Osteocyte (in vitro differentiated cells): ENCODE measurements around the gene CASTOR1. TPM values are rescaled to one million over a fixed set of nuclear protein-coding genes. Genes with fewer than 3 reads are reported as not detected.

Experiments used
- DNase-seq: peaks from one replicate; pipeline ENCODE4 v3.0.0; 2021; ENCODE audit warnings: mixed read lengths; ENCODE audit not compliant: unreplicated experiment; ENCODE audit errors: extremely low spot score
- H3K27ac Mint-ChIP-seq: one replicate; pipeline ENCODE4 v1.8.0; 2021; ENCODE audit warnings: mild to moderate bottlenecking, mixed read lengths; ENCODE audit not compliant: unreplicated experiment
- H3K27me3 Mint-ChIP-seq: one replicate; pipeline ENCODE4 v1.8.0; 2021; ENCODE audit warnings: mixed read lengths; ENCODE audit not compliant: unreplicated experiment
- H3K36me3 Mint-ChIP-seq: one replicate; pipeline ENCODE4 v1.8.0; 2021; ENCODE audit warnings: mixed read lengths; ENCODE audit not compliant: unreplicated experiment
- H3K4me1 Mint-ChIP-seq: one replicate; pipeline ENCODE4 v1.8.0; 2021; ENCODE audit warnings: mixed read lengths; ENCODE audit not compliant: unreplicated experiment
- H3K4me3 Mint-ChIP-seq: one replicate; pipeline ENCODE4 v1.8.0; 2021; ENCODE audit warnings: mild to moderate bottlenecking, moderate library complexity, mixed read lengths; ENCODE audit not compliant: unreplicated experiment
- H3K9me3 Mint-ChIP-seq: one replicate; pipeline ENCODE4 v1.8.0; 2021; ENCODE audit warnings: mixed read lengths; ENCODE audit not compliant: unreplicated experiment
- total RNA-seq: library from RNA; stranded (reverse); gene quantifications from 2 replicates; pipeline ENCODE4 v1.2.1, GENCODE V29; 2021
- TF ChIP-seq, protein P1 (sequence below): fragments of 200-600 bp; sonication (generic); IDR thresholded peaks from 2 replicates; pipeline ENCODE4 v1.5.0; 2021; ENCODE audit warnings: antibody characterized with exemption, mild to moderate bottlenecking, moderate library complexity

Gene CASTOR1
- total RNA-seq, 1 donor from 2014 or later = 12.2 TPM

DNA sequence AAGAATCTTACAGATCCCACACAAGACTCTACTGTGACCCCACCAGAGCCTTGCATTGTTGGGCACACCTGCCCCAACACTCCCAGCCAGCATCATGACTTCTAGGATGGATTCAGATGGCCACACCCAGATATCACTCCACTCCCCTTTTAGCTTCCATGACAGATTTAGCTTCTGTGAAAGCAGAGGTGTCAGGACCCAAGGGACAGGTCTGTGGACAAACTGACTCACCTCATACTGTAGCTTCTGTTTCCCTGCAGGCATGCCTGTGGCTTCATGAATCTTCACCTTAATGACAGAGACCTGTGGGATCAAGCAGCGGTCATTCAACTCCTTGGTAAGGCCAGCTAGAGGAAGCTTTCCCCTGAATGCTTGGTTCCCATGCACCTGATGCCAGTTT lies 45.9 kb upstream of the CASTOR1 start:
- DNase-seq = no peak
- TF ChIP-seq, protein P1, sequence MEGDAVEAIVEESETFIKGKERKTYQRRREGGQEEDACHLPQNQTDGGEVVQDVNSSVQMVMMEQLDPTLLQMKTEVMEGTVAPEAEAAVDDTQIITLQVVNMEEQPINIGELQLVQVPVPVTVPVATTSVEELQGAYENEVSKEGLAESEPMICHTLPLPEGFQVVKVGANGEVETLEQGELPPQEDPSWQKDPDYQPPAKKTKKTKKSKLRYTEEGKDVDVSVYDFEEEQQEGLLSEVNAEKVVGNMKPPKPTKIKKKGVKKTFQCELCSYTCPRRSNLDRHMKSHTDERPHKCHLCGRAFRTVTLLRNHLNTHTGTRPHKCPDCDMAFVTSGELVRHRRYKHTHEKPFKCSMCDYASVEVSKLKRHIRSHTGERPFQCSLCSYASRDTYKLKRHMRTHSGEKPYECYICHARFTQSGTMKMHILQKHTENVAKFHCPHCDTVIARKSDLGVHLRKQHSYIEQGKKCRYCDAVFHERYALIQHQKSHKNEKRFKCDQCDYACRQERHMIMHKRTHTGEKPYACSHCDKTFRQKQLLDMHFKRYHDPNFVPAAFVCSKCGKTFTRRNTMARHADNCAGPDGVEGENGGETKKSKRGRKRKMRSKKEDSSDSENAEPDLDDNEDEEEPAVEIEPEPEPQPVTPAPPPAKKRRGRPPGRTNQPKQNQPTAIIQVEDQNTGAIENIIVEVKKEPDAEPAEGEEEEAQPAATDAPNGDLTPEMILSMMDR = no peak
- Mint-ChIP-seq H3K27ac (no peak overlapping the region), H3K27me3 (no peaks in the 10 kb centered on the region), H3K9me3 (no peaks in the 10 kb centered on the region), H3K36me3 (peaks cover 55% of the 10 kb centered on the region), H3K4me3 (no peak overlapping the region), H3K4me1 (no peaks in the 10 kb centered on the region)

DNA sequence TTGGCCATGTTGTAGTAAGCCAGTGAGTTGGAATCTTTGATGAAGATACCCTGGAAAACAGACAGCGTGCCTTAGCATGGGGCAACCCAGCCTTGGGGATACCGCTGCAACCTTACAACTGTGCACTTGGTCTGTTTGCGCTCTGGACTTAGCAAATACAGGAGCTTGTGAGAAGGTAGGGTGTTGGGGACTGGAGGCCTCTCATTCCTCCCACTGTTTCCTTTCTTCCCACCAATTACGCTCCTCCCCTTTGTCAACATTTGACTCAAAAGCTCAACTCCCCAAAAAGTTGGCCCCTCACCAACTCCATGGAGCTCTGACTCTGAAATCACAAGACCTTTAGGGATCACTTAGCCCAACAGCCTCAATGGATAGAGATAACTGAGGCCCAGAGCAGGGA lies 45.3 kb upstream of the CASTOR1 start:
- Mint-ChIP-seq H3K9me3 (no peaks in the 10 kb centered on the region), H3K36me3 (peaks cover 50% of the 10 kb centered on the region), H3K27ac (no peak overlapping the region), H3K4me1 (no peaks in the 10 kb centered on the region), H3K27me3 (no peaks in the 10 kb centered on the region), H3K4me3 (no peak overlapping the region)
- TF ChIP-seq, protein P1 = no peak
- no peak for DNase-seq

DNA sequence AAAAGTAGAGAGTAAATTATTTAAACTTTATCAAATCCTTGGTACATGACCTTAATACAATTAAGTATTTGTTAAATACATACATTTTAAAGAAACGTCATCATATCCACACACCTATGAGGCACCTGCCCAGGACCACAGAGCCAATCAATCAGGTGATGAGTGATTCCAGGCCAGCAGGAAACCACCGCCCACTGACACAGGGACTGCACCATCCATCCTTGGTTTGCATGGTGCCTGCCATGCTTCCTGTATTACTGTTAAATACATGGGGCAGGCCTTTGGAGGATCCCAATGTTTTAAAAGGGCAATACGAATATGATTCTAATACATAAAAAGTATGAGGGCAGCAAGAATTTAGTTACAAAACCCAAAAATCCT lies 44.4 kb upstream of the CASTOR1 start:
- H3K27me3 Mint-ChIP-seq = no peaks in the 10 kb centered on the region
- H3K27ac Mint-ChIP-seq = no peak overlapping the region
- DNase-seq = no peak
- H3K36me3 Mint-ChIP-seq = peaks cover 42% of the 10 kb centered on the region
- H3K9me3 Mint-ChIP-seq = no peaks in the 10 kb centered on the region
- TF ChIP-seq, protein P1 = no peak
- no peaks in the 10 kb centered on the region for H3K4me1 Mint-ChIP-seq
- H3K4me3 Mint-ChIP-seq = no peak overlapping the region

DNA sequence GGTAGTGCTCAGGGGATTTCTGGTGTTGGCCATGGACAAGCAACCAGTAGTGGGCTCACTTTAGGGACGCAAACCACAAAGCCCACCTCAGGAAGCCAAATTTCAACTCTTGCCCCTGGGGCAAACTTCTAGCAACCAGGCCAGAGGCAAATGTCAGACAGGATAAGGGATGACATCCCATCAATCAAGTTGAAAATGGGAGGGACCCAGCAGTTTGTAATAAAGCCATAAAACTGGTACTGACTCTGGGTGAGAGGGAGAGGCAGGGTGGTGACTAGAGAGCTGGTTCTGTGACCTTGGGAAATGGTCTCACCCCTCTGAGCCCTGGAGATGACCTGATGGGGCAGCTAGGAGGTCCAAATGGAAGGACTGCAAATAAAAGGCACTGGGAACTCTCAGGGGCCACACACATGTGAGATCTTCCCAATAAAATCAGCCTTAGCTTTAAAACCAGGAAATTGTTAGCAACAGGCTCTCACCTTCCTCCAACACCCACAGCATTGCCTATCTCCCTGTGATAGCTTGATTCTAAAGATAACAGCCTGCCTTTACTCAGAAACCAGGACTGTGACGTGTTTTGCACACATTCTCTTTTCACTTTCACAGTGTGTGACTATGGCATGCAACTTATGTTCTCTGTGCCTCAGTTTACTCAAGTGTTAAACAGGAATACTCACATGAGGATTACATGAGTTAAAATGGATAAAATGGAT lies 43.8 kb upstream of the CASTOR1 start:
- no peaks in the 10 kb centered on the region for H3K9me3 Mint-ChIP-seq
- no peaks in the 10 kb centered on the region for H3K4me1 Mint-ChIP-seq
- H3K27me3 Mint-ChIP-seq = no peaks in the 10 kb centered on the region
- no peak for DNase-seq
- H3K4me3 Mint-ChIP-seq = no peak overlapping the region
- H3K36me3 Mint-ChIP-seq = peaks cover 38% of the 10 kb centered on the region
- H3K27ac Mint-ChIP-seq = no peak overlapping the region
- TF ChIP-seq, protein P1 = no peak

DNA sequence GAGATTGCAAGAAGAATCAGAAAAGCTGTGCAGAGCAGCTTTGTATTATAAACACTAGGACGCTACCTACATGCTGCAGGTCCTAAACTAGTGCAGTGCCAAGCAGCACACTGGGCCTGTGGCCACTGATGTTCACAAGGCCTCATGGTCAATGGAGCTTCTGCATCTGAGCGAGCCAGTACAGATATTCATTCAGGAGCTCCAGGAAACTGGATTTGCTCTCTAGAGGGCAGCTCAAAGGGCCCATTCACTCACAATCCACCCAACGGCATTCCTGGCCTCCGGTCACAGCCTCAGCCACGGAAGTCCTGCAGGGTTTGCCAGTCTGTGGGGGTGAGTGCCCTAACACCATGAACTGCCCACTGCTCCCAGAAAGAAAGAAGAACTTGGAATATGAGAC lies 43.2 kb upstream of the CASTOR1 start:
- Mint-ChIP-seq H3K4me1 (peaks cover under 1% of the 10 kb centered on the region), H3K27me3 (no peaks in the 10 kb centered on the region), H3K27ac (no peak overlapping the region), H3K4me3 (no peak overlapping the region), H3K36me3 (peaks cover 33% of the 10 kb centered on the region), H3K9me3 (no peaks in the 10 kb centered on the region)
- TF ChIP-seq, protein P1 = no peak
- no peak for DNase-seq
